Measurements from ENCODE around the gene CRMP1.

- no peak for TF ChIP-seq CTCF (conservative IDR thresholded peaks at IDR 0.05)
- no peak for TF ChIP-seq EZH2 (IDR thresholded peaks at IDR 0.05; ENCODE audit: low read depth)
These were observed 35.4 kb upstream of the CRMP1 start for GRCh38 chr4:5928274-5928673.

All from PC-9 (cell line).